Epithelial cell of proximal tubule (primary cell): ENCODE measurements around the gene PRAMEF25. TPM values are rescaled to one million over a fixed set of nuclear protein-coding genes. Genes with fewer than 3 reads are reported as not detected.
"Not testable (repeated sequence)": the region's sequence is repeated elsewhere in the genome, so short reads cannot be mapped to it uniquely, and the experiment has no call there.

Experiments used
- DNase-seq: peaks from one replicate; pipeline ENCODE4 v3.0.0-alpha.2; 2011; ENCODE audit warnings: low read depth
- H3K4me3 ChIP-seq: 2 replicates; pipeline ENCODE4 v1.5.1; 2011; ENCODE audit warnings: low read depth, mild to moderate bottlenecking, low read length
- total RNA-seq: library from RNA; depleted of rRNA; stranded (reverse); fragments of >200 nt; gene quantifications from 2 replicates; pipeline ENCODE4 v1.2.3, GENCODE V29; 2015

The PRAMEF25 gene
- total RNA-seq = not detected in 2 replicates

GRCh38 chr1:13070474-13070873, at the start of gene PRAMEF25:
TSS of gene PRAMEF25 (plus strand) at chr1:13070774. CDS start at chr1:13073694, 2,920 bp downstream.
- H3K4me3 ChIP-seq, DNase-seq: not testable (repeated sequence)

DNA sequence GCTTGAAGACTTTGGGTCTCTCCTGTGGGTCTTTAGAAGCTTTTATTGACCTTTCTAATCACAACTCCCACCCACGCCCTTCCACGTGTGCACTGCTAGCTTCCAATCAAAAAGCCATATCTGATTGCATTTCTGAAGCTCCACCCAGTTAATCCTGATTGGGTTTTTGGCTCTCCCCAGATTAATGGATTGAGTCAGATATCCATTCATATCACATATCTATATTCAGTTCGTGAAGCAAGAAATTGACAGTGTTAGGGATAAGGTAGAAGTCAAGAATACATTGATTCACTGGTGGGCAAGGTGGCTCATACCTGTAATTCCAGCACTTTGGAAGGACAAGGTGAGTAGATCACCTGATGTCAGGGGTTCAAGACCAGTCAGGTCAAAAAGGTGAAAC, 14.1 kb upstream of the PRAMEF25 start, which contains the start of gene PRAMEF27:
Gene PRAMEF27, minus strand, starts transcription at position 101 of the 400 bp plus-strand sequence. CDS start 2,916 bp downstream, outside the sequence.
- H3K4me3 ChIP-seq, DNase-seq: not testable (repeated sequence)

DNA sequence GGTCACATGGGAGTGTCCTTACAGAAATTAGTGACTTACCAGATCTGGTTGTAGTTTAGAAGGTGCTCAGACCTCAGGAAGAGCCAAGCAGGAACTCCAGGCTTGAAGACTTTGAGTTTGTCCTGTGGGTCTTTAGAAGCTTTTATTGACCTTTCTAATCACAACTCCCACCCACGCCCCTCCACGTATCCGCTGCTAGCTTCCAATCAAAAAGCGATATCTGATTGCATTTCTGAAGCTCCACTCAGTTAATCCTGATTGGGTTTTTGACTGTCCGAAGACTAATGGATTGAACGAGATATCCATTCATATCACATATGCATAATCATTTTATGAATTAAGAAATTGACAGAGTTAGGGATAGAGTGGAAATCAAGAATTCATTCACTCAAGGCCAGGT, 46.2 kb downstream of the PRAMEF25 start, which contains the start of gene HNRNPCL2:
Gene HNRNPCL2, minus strand, starts transcription at position 101 of the 400 bp plus-strand sequence. CDS start 454 bp downstream, outside the sequence.
- H3K4me3 ChIP-seq, DNase-seq: not testable (repeated sequence)

Other genes with a start within 250 kb of the PRAMEF25 start
- not detected in 2 replicates for gene PRAMEF11, start 239.4 kb upstream of the PRAMEF25 start, total RNA-seq
- gene HNRNPCL1, start 222.1 kb upstream of the PRAMEF25 start, total RNA-seq = not detected in 2 replicates
- gene PRAMEF2, start 213.7 kb upstream of the PRAMEF25 start, total RNA-seq = not detected in 2 replicates
- not detected in 2 replicates for gene PRAMEF4, start 184.6 kb upstream of the PRAMEF25 start, total RNA-seq
- gene PRAMEF10, start 172.5 kb upstream of the PRAMEF25 start, total RNA-seq = not detected in 2 replicates
- gene PRAMEF7, start 154.2 kb upstream of the PRAMEF25 start, total RNA-seq = not detected in 2 replicates
- gene PRAMEF6, start 123.2 kb upstream of the PRAMEF25 start, total RNA-seq = not detected in 2 replicates
- not detected in 2 replicates for gene PRAMEF27, start 14.2 kb upstream of the PRAMEF25 start, total RNA-seq
- not detected in 2 replicates for gene HNRNPCL3, start 10.0 kb upstream of the PRAMEF25 start, total RNA-seq
- not detected in 2 replicates for gene HNRNPCL2, start 46.1 kb downstream of the PRAMEF25 start, total RNA-seq
- gene PRAMEF26, start 85.2 kb downstream of the PRAMEF25 start, total RNA-seq = not detected in 2 replicates
- gene HNRNPCL4, start 94.9 kb downstream of the PRAMEF25 start, total RNA-seq = not detected in 2 replicates
- gene PRAMEF9, start 101.1 kb downstream of the PRAMEF25 start, total RNA-seq = not detected in 2 replicates
- gene PRAMEF13, start 130.6 kb downstream of the PRAMEF25 start, total RNA-seq = not detected in 2 replicates
- not detected in 2 replicates for gene PRAMEF18, start 155.4 kb downstream of the PRAMEF25 start, total RNA-seq
- not detected in 2 replicates for gene PRAMEF5, start 183.4 kb downstream of the PRAMEF25 start, total RNA-seq
- gene PRAMEF8, start 214.4 kb downstream of the PRAMEF25 start, total RNA-seq = not detected in 2 replicates
- not detected in 2 replicates for gene PRAMEF33, start 232.8 kb downstream of the PRAMEF25 start, total RNA-seq
- gene PRAMEF15, start 244.8 kb downstream of the PRAMEF25 start, total RNA-seq = not detected in 2 replicates